MCF 10A (cell line): ENCODE results near the gene HCAR3. TPM values are rescaled to one million over a fixed set of nuclear protein-coding genes. Genes with fewer than 3 reads are reported as not detected.

Source experiments
- BruUV-seq: library from RNA; stranded (reverse); fragments of 400-500 nt; replicated peaks from 2 replicates; lab custom pipeline; 2021; lab: Mats Ljungman, UMichigan
- CTCF ChIA-PET: fragments of 300-600 bp; sonication (Branson Sonifier 250); formaldehyde crosslinking; extraction: SDS; loops from one replicate; lab custom pipeline; 2021; ENCODE audit warnings: antibody characterized with exemption, inconsistent platforms; lab: Yijun Ruan, JAX
- POLR2A ChIA-PET: fragments of 300-600, 350-650 bp; sonication (Branson Sonifier 250); formaldehyde crosslinking; extraction: SDS; loops from one replicate; lab custom pipeline; 2020; ENCODE audit warnings: antibody characterized with exemption, inconsistent platforms; lab: Yijun Ruan, JAX
- DNase-seq: peaks from one replicate; pipeline ENCODE4 v3.0.0-alpha.2; 2018; ENCODE audit not compliant: unreplicated experiment
- H3K27ac Mint-ChIP-seq: one replicate; pipeline ENCODE4 v1.8.0; 2022; ENCODE audit warnings: mild to moderate bottlenecking, low read depth, mixed read lengths; ENCODE audit not compliant: unreplicated experiment
- H3K27me3 Mint-ChIP-seq: one replicate; pipeline ENCODE4 v1.8.0; 2022; ENCODE audit warnings: mixed read lengths; ENCODE audit not compliant: insufficient read depth, unreplicated experiment
- H3K36me3 Mint-ChIP-seq: one replicate; pipeline ENCODE4 v1.8.0; 2022; ENCODE audit warnings: mild to moderate bottlenecking, moderate library complexity, mixed read lengths; ENCODE audit not compliant: insufficient read depth, unreplicated experiment
- H3K4me1 Mint-ChIP-seq: one replicate; pipeline ENCODE4 v1.8.0; 2022; ENCODE audit warnings: mixed read lengths; ENCODE audit not compliant: insufficient read depth, unreplicated experiment
- H3K4me3 Mint-ChIP-seq: one replicate; pipeline ENCODE4 v1.8.0; 2022; ENCODE audit warnings: mild to moderate bottlenecking, moderate library complexity, mixed read lengths; ENCODE audit not compliant: unreplicated experiment
- H3K9me3 Mint-ChIP-seq: one replicate; pipeline ENCODE4 v1.8.0; 2022; ENCODE audit warnings: mixed read lengths; ENCODE audit not compliant: unreplicated experiment
- CTCF ChIP-seq: fragments of 200-600 bp; IDR thresholded peaks from one replicate; pipeline ENCODE4 v1.8.0; 2022; ENCODE audit warnings: antibody characterized with exemption, mild to moderate bottlenecking; ENCODE audit not compliant: unreplicated experiment
- intact Hi-C: fragments of 100-400 bp; cut with micrococcal nuclease; formaldehyde crosslinking; loops from 2 replicates; pipeline ENCODE4 v1.14.1; 2022
- total RNA-seq: library from RNA; stranded (reverse); gene quantifications from 2 replicates; pipeline ENCODE4 v1.2.3, GENCODE V29; 2022

HCAR3 gene
- total RNA-seq, 1 experiment from 2014 or later = not detected

DNA sequence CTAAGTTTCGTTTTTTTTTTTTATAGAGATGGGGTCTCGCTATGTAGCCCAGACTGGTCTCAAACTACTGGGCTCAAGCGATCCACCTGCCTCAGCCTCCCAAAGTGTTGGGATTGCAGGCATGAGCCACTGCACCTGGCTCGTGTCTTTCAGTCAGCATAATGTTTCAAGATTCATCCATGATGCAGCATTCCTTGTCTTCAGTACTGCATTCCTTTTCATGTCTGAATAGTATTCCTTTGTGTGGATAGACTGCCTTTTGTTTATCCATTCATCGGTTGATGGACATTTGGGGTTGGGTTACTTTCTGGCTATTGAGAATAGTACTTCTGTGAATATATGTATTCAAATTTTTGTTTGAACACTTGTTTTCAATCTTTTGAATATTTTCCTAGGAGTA, 50.9 kb downstream of the HCAR3 start:
- Mint-ChIP-seq H3K4me1 (peaks cover 8% of the 10 kb centered on the region), H3K9me3 (no peaks in the 10 kb centered on the region), H3K27me3 (no peaks in the 10 kb centered on the region), H3K27ac (no peak overlapping the region), H3K4me3 (no peak overlapping the region), H3K36me3 (no peaks in the 10 kb centered on the region)
- TF ChIP-seq CTCF = no peak
- DNase-seq = no peak
- intact Hi-C loops = no loop called here
- no TSS peak for BruUV-seq
- ChIA-PET POLR2A (no interaction called here), CTCF (interaction anchor here (0.7 kb wide), 2 partner anchors 16 to 20 kb away, joined by 3 to 4 read pairs; no protein-coding TSS in a partner anchor)

GRCh38 chr12:122665349-122665748, 51.3 kb downstream of the HCAR3 start:
- H3K4me3 Mint-ChIP-seq = no peak overlapping the region
- CTCF ChIA-PET = interaction anchor here (0.6 to 0.7 kb wide), 3 partner anchors 16 to 352 kb away, joined by 3 to 5 read pairs (median 4); no protein-coding TSS in a partner anchor
- POLR2A ChIA-PET = interaction anchor here (0.6 kb wide), 1 partner anchor 701 kb away, joined by 3 read pairs; no protein-coding TSS in a partner anchor
- no TSS peak for BruUV-seq
- no peaks in the 10 kb centered on the region for H3K9me3 Mint-ChIP-seq
- H3K4me1 Mint-ChIP-seq = peaks cover 8% of the 10 kb centered on the region
- no peak for TF ChIP-seq CTCF
- DNase-seq = no peak
- intact Hi-C loops = no loop called here
- H3K27ac Mint-ChIP-seq = no peak overlapping the region
- no peaks in the 10 kb centered on the region for H3K36me3 Mint-ChIP-seq
- H3K27me3 Mint-ChIP-seq = no peaks in the 10 kb centered on the region

Other genes with a start within 250 kb of the HCAR3 start
- 33.4 and 41.8 TPM in 2 replicates for gene ZCCHC8, start 215.9 kb downstream of the HCAR3 start, total RNA-seq
- gene RSRC2, start 189.9 kb downstream of the HCAR3 start, total RNA-seq = 74.9 and 93.4 TPM in 2 replicates
- 18.0 and 26.1 TPM in 2 replicates for gene KNTC1, start 189.6 kb downstream of the HCAR3 start, total RNA-seq
- 0.19 TPM in 1 of 2 replicates, not detected in the other for gene HCAR2, start 13.5 kb downstream of the HCAR3 start, total RNA-seq
- gene HCAR1, start 14.0 kb upstream of the HCAR3 start, total RNA-seq = not detected in 2 replicates
- 87.9 and 104 TPM in 2 replicates for gene DENR, start 36.0 kb upstream of the HCAR3 start, total RNA-seq
- 0.51 and 0.81 TPM in 2 replicates for gene CCDC62, start 57.8 kb upstream of the HCAR3 start, total RNA-seq
- gene HIP1R, start 118.6 kb upstream of the HCAR3 start, total RNA-seq = 41.6 and 44.6 TPM in 2 replicates
- gene VPS37B, start 179.3 kb upstream of the HCAR3 start, total RNA-seq = 33.8 and 37.6 TPM in 2 replicates
- gene ABCB9, start 249.7 kb upstream of the HCAR3 start, total RNA-seq = 1.6 and 3.2 TPM in 2 replicates